SU-DHL-6 (cell line): ENCODE measurements around the gene SBNO2.

Experiments
- H2AFZ ChIP-seq: fragments of 200-600 bp; sonication (generic); 2 replicates; pipeline ENCODE4 v1.6.1; 2014; ENCODE audit warnings: low read depth, mild to moderate bottlenecking, moderate library complexity, mixed read lengths, antibody characterized with exemption, low read length; ENCODE audit not compliant: severe bottlenecking
- H3F3A ChIP-seq: fragments of 200-600 bp; shearing (Covaris generic); 2 replicates; pipeline ENCODE4 v1.6.0; 2016; ENCODE audit warnings: antibody characterized with exemption, mild to moderate bottlenecking; ENCODE audit not compliant: insufficient read depth
- H3K27ac ChIP-seq: fragments of 200-600 bp; sonication (generic); 2 replicates; pipeline ENCODE4 v1.5.1; 2016; ENCODE audit warnings: low read depth, mild to moderate bottlenecking, low read length, moderate library complexity, mixed read lengths
- H3K27me3 ChIP-seq: fragments of 200-600 bp; sonication (generic), shearing (Covaris generic); 2 replicates; pipeline ENCODE4 v1.6.0; 2014; ENCODE audit warnings: mild to moderate bottlenecking, low read length
- H3K36me3 ChIP-seq: fragments of 200-600 bp; sonication (generic); 2 replicates; pipeline ENCODE4 v1.6.1; 2014; ENCODE audit warnings: mild to moderate bottlenecking, low read length, mixed read lengths
- H3K4me2 ChIP-seq: fragments of 300-600, 200-600 bp; shearing (Covaris generic), sonication (generic); 2 replicates; pipeline ENCODE4 v1.6.0; 2014; ENCODE audit warnings: low read length, low read depth, mild to moderate bottlenecking; ENCODE audit not compliant: poor library complexity, severe bottlenecking
- H3K4me3 ChIP-seq: fragments of 200-600 bp; sonication (generic); 2 replicates; pipeline ENCODE4 v1.5.1; 2014; ENCODE audit warnings: antibody characterized with exemption, low read length, mild to moderate bottlenecking, mixed read lengths; ENCODE audit not compliant: insufficient read depth, poor library complexity, severe bottlenecking
- H3K79me2 ChIP-seq: fragments of 200-600 bp; sonication (generic); 2 replicates; pipeline ENCODE4 v1.6.1; 2014; ENCODE audit warnings: mild to moderate bottlenecking, low read length, moderate library complexity; ENCODE audit not compliant: insufficient read depth
- H3K9ac ChIP-seq: fragments of 200-600 bp; sonication (generic); 2 replicates; pipeline ENCODE4 v1.7.0; 2014; ENCODE audit warnings: mild to moderate bottlenecking, low read length
- H3K9me2 ChIP-seq: fragments of 200-600 bp; sonication (generic); replicated peaks from 2 replicates; pipeline ENCODE4 v1.6.1; 2014; ENCODE audit warnings: low read length; ENCODE audit not compliant: insufficient read depth
- H3K9me3 ChIP-seq: fragments of 200-600 bp; sonication (generic); 2 replicates; pipeline ENCODE4 v1.6.1; 2014; ENCODE audit warnings: low read length, mixed read lengths; ENCODE audit not compliant: insufficient read depth
- H4K20me1 ChIP-seq: fragments of 200-600 bp; sonication (generic); 2 replicates; pipeline ENCODE4 v1.6.1; 2014; ENCODE audit warnings: low read depth, mild to moderate bottlenecking, antibody characterized with exemption, low read length, moderate library complexity, mixed read lengths
- EZH2phosphoT487 ChIP-seq: fragments of 200-600 bp; sonication (generic), shearing (Covaris generic); conservative IDR thresholded peaks from 2 replicates; pipeline ENCODE4 v1.6.1; 2018; ENCODE audit warnings: mild to moderate bottlenecking, antibody characterized with exemption, low read length, moderate library complexity, mixed read lengths
- TF ChIP-seq, protein P1 (sequence below): fragments of 200-600 bp; sonication (generic); IDR thresholded peaks from one replicate; pipeline ENCODE4 v1.5.1; 2017; ENCODE audit warnings: antibody characterized with exemption, mild to moderate bottlenecking, low read length, moderate library complexity; ENCODE audit not compliant: insufficient read depth, poor library complexity, severe bottlenecking

SBNO2 gene

GRCh38 chr19:1159864-1160595, 14.0 kb downstream of the SBNO2 start:
- Histone ChIP-seq H2AFZ (no peak overlapping the region), H3K79me2 (no peaks in the 10 kb centered on the region; the same call in 1 of the 2 replicates), H3K4me2 (no peak overlapping the region), H3K9me2 (no peaks in the 10 kb centered on the region), H3K9me3 (no peaks in the 10 kb centered on the region), H3K36me3 (no peaks in the 10 kb centered on the region), H4K20me1 (no peaks in the 10 kb centered on the region), H3K27me3 (no peaks in the 10 kb centered on the region), H3K4me3 (no peak overlapping the region), H3K9ac (no peak overlapping the region), H3K27ac (no peak overlapping the region), H3F3A (no peaks in the 10 kb centered on the region)
- TF ChIP-seq, protein P1, sequence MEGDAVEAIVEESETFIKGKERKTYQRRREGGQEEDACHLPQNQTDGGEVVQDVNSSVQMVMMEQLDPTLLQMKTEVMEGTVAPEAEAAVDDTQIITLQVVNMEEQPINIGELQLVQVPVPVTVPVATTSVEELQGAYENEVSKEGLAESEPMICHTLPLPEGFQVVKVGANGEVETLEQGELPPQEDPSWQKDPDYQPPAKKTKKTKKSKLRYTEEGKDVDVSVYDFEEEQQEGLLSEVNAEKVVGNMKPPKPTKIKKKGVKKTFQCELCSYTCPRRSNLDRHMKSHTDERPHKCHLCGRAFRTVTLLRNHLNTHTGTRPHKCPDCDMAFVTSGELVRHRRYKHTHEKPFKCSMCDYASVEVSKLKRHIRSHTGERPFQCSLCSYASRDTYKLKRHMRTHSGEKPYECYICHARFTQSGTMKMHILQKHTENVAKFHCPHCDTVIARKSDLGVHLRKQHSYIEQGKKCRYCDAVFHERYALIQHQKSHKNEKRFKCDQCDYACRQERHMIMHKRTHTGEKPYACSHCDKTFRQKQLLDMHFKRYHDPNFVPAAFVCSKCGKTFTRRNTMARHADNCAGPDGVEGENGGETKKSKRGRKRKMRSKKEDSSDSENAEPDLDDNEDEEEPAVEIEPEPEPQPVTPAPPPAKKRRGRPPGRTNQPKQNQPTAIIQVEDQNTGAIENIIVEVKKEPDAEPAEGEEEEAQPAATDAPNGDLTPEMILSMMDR = no peak
- TF ChIP-seq EZH2phosphoT487 = no peak

DNA sequence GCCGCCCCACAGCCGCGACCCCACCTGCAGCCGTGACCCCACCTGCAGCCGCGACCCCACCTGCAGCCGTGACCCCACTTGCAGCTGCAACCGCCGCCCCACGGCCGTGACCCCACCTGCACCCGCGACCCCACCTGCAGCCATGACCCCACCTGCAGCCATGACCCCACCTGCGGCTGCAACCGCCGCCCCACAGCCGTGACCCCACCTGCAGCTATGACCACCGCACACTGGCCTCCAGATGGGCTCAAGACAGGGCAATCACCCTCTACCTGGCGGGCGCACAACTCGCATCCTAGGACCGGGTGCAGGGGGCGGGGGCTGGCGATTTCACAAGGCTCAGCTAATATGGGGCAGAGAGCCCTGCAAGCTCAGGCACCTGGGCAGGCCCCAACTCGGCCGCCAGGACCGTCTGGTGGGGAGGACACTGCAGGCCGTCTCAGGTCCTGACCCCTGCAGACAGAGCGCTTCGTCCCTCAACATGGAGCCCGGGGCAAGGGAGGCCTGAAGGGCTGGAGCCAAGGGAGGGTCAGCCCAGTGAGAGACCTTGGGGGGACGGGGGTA, 15.1 kb downstream of the SBNO2 start:
- Histone ChIP-seq H3F3A (no peaks in the 10 kb centered on the region), H3K9me2 (no peaks in the 10 kb centered on the region), H4K20me1 (no peaks in the 10 kb centered on the region), H3K79me2 (no peaks in the 10 kb centered on the region; the same call in 1 of the 2 replicates), H3K36me3 (no peaks in the 10 kb centered on the region), H3K4me3 (no peak overlapping the region), H3K27ac (no peak overlapping the region), H2AFZ (no peak overlapping the region), H3K9ac (no peak overlapping the region), H3K27me3 (no peaks in the 10 kb centered on the region), H3K9me3 (no peaks in the 10 kb centered on the region), H3K4me2 (no peak overlapping the region)
- no peak for TF ChIP-seq EZH2phosphoT487
- TF ChIP-seq, protein P1 = no peak

GRCh38 chr19:1157931-1158884, 15.9 kb downstream of the SBNO2 start:
- H3K27ac ChIP-seq = no peak overlapping the region
- no peak overlapping the region for H3K4me3 ChIP-seq
- H3K4me2 ChIP-seq = no peak overlapping the region
- no peaks in the 10 kb centered on the region for H3F3A ChIP-seq
- no peak overlapping the region for H2AFZ ChIP-seq
- no peaks in the 10 kb centered on the region; the same call in 1 of the 2 replicates for H3K79me2 ChIP-seq
- TF ChIP-seq, protein P1 = no peak
- no peak for TF ChIP-seq EZH2phosphoT487
- H3K9me3 ChIP-seq = no peaks in the 10 kb centered on the region
- no peaks in the 10 kb centered on the region for H4K20me1 ChIP-seq
- H3K9ac ChIP-seq = no peak overlapping the region
- no peaks in the 10 kb centered on the region for H3K36me3 ChIP-seq
- H3K9me2 ChIP-seq = no peaks in the 10 kb centered on the region
- H3K27me3 ChIP-seq = no peaks in the 10 kb centered on the region
